Measurements from ENCODE around the gene FBXO5.

FBXO5 gene

GRCh38 chr6:152952045-152952444, 30.8 kb downstream of the FBXO5 start:
- DNase-seq (ENCODE audit: low read depth): peak; percentile 47

- no peak for DNase-seq (ENCODE audit: low read depth)
These were observed 32.6 kb downstream of the FBXO5 start for GRCh38 chr6:152950240-152950639.

GRCh38 chr6:152948150-152948768, 34.6 kb downstream of the FBXO5 start:
- peak; percentile 57 for DNase-seq (ENCODE audit: low read depth)

- no peak for DNase-seq (ENCODE audit: low read depth)
These were observed 35.8 kb downstream of the FBXO5 start for GRCh38 chr6:152946995-152947394.

GRCh38 chr6:152946484-152946883, 36.4 kb downstream of the FBXO5 start:
- no peak for DNase-seq (ENCODE audit: low read depth)

- DNase-seq (ENCODE audit: low read depth): no peak
These were observed 39.5 kb downstream of the FBXO5 start for GRCh38 chr6:152943260-152943897.

- DNase-seq (ENCODE audit: low read depth): no peak
These were observed 40.4 kb downstream of the FBXO5 start for GRCh38 chr6:152942319-152942869.

GRCh38 chr6:152941746-152942145, 41.1 kb downstream of the FBXO5 start:
- no peak for DNase-seq (ENCODE audit: low read depth)

- DNase-seq (ENCODE audit: low read depth): no peak
These were observed 50.0 kb downstream of the FBXO5 start for GRCh38 chr6:152932865-152933264.

GRCh38 chr6:152922706-152923105, 60.1 kb downstream of the FBXO5 start:
- DNase-seq (ENCODE audit: low read depth): no peak
